Gastroesophageal sphincter (tissue), 4 donors: ENCODE results near the gene NFYB. TPM values are rescaled to one million over a fixed set of nuclear protein-coding genes. Genes with fewer than 3 reads are reported as not detected.

Experiments used
- ATAC-seq: fragments of 150-250 bp; one replicate; pipeline ENCODE4 v1.9.1; 2016; ENCODE audit warnings: mild to moderate bottlenecking, moderate library complexity
- H3K27ac ChIP-seq, 4 donors: fragments of 200-600 bp; sonication (generic) in 3 of 4; 1 replicate in 3 of 4; 2 replicates in 1 of 4; pipeline ENCODE4 v1.5.1; 2016 to 2019
- H3K27me3 ChIP-seq: fragments of 200-600 bp; sonication (generic); one replicate; pipeline ENCODE4 v1.5.1; 2019
- H3K36me3 ChIP-seq, 2 donors: fragments of 200-600 bp; sonication (generic); one replicate each; pipeline ENCODE4 v1.5.1; 2019; ENCODE audit warnings: control low read depth in 1 of 2
- H3K4me1 ChIP-seq, 3 donors: fragments of 200-600 bp; sonication (generic); 1 replicate in 2 of 3; 2 replicates in 1 of 3; pipeline ENCODE4 v1.5.1; 2016 to 2019; ENCODE audit warnings: control low read depth in 2 of 3
- H3K4me3 ChIP-seq, 2 donors: fragments of 200-600 bp; sonication (generic); one replicate each; pipeline ENCODE4 v1.5.1; 2019; ENCODE audit warnings: mild to moderate bottlenecking in 1 of 2, moderate library complexity in 1 of 2
- H3K9me3 ChIP-seq, 3 donors: fragments of 200-600 bp; sonication (generic); one replicate each; pipeline ENCODE4 v1.5.1; 2017 to 2019; ENCODE audit warnings: control low read depth in 2 of 3
- EP300 ChIP-seq: sonication (generic); formaldehyde crosslinking; IDR thresholded peaks from one replicate; pipeline ENCODE4 v1.6.1; 2017; ENCODE audit warnings: antibody characterized with exemption, mild to moderate bottlenecking
- POLR2A ChIP-seq, 2 donors: fragments of 450-650 bp; IDR thresholded peaks; one replicate each; pipeline ENCODE4 v1.6.1; 2017; ENCODE audit warnings: antibody characterized with exemption in 2 of 2, mild to moderate bottlenecking in 2 of 2, moderate library complexity in 1 of 2
- POLR2AphosphoS5 ChIP-seq: sonication (generic); formaldehyde crosslinking; IDR thresholded peaks from one replicate; pipeline ENCODE4 v1.6.1; 2017; ENCODE audit warnings: antibody characterized with exemption
- WGBS, 2 donors: methylation state at CpG; one replicate each; pipeline ENCODE4 v1.1.5; 2018; ENCODE audit warnings: low coverage in 1 of 2; 5-methylcytosine and 5-hydroxymethylcytosine counted together
- total RNA-seq, 4 donors: library from RNA; depleted of rRNA; stranded (reverse); fragments of >200 nt; gene quantifications; one replicate each; pipeline ENCODE4 v1.1.0, GENCODE V29; 2016
- TF ChIP-seq, protein P1 (sequence below), 4 experiments: fragments of 200-600 bp in 2 of 4; fragments of 450-650 bp in 2 of 4; sonication (generic) in 1 of 4; IDR thresholded peaks; one replicate each; pipeline ENCODE4 v1.5.1; 2017 to 2019; ENCODE audit warnings: antibody characterized with exemption in 4 of 4, mild to moderate bottlenecking in 2 of 4, moderate library complexity in 2 of 4

NFYB gene
- total RNA-seq, 4 donors from 2014 or later: 63.7 to 112 (median 78.7) TPM

GRCh38 chr12:104147346-104147745 lies 9.3 kb upstream of the NFYB start:
- 86 to 87% methylated on average over 4 to 8 of the region's 11 CpGs for WGBS, 2 donors
- ATAC-seq: no peak
- no peak overlapping the region for H3K27ac ChIP-seq
- TF ChIP-seq POLR2AphosphoS5 (no peak), EP300 (no peak), POLR2A (IDR thresholded peaks at IDR 0.05) (no peak)
- TF ChIP-seq, protein P1, sequence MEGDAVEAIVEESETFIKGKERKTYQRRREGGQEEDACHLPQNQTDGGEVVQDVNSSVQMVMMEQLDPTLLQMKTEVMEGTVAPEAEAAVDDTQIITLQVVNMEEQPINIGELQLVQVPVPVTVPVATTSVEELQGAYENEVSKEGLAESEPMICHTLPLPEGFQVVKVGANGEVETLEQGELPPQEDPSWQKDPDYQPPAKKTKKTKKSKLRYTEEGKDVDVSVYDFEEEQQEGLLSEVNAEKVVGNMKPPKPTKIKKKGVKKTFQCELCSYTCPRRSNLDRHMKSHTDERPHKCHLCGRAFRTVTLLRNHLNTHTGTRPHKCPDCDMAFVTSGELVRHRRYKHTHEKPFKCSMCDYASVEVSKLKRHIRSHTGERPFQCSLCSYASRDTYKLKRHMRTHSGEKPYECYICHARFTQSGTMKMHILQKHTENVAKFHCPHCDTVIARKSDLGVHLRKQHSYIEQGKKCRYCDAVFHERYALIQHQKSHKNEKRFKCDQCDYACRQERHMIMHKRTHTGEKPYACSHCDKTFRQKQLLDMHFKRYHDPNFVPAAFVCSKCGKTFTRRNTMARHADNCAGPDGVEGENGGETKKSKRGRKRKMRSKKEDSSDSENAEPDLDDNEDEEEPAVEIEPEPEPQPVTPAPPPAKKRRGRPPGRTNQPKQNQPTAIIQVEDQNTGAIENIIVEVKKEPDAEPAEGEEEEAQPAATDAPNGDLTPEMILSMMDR (IDR thresholded peaks at IDR 0.05): no peak
- no peaks in the 10 kb centered on the region for H3K4me1 ChIP-seq
- no peaks in the 10 kb centered on the region for H3K9me3 ChIP-seq
- H3K36me3 ChIP-seq: no peaks in the 10 kb centered on the region
- no peaks in the 10 kb centered on the region for H3K27me3 ChIP-seq
- no peak overlapping the region for H3K4me3 ChIP-seq

- Histone ChIP-seq H3K9me3 (no peaks in the 10 kb centered on the region), H3K4me1 (peaks cover 0 to 6% (median 0%) of the 10 kb centered on the region in 3 donors), H3K4me3 (no peak overlapping the region), H3K27me3 (no peaks in the 10 kb centered on the region), H3K36me3 (no peaks in the 10 kb centered on the region), H3K27ac (no peak overlapping the region)
- WGBS, 2 donors: 88 to 100% methylated on average over 1 of the region's 1 CpG
- TF ChIP-seq POLR2AphosphoS5: no peak
- no peak for TF ChIP-seq EP300
- TF ChIP-seq, protein P1 (IDR thresholded peaks at IDR 0.05): no peak
- TF ChIP-seq POLR2A (IDR thresholded peaks at IDR 0.05): no peak
- no peak for ATAC-seq
Observed at GRCh38 chr12:104143918-104144317, 5.9 kb upstream of the NFYB start.

DNA sequence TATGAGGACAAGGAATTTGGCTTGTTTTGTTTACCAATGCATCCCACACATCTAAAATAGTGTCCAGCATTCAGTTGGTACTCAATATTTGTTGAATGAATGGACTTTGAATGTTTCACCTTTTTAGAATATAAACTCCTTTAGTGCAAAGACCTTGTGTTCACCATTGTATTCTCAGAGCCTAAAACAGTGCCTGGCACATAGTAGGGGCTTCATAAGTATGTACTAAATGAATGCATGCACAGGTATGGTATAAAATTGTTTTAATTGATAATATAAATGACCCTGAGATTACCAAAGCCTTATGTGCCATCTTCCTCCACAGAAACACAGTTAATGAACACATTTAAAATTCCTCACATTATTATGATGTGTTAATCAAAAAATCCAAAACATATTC lies 5.0 kb upstream of the NFYB start:
- Histone ChIP-seq H3K4me3 (no peak overlapping the region), H3K4me1 (peaks cover 0 to 13% (median 4%) of the 10 kb centered on the region in 3 donors), H3K27me3 (no peaks in the 10 kb centered on the region), H3K9me3 (no peaks in the 10 kb centered on the region), H3K27ac (no peak overlapping the region), H3K36me3 (no peaks in the 10 kb centered on the region)
- no peak for ATAC-seq
- no peak for TF ChIP-seq EP300
- no peak for TF ChIP-seq POLR2AphosphoS5

DNA sequence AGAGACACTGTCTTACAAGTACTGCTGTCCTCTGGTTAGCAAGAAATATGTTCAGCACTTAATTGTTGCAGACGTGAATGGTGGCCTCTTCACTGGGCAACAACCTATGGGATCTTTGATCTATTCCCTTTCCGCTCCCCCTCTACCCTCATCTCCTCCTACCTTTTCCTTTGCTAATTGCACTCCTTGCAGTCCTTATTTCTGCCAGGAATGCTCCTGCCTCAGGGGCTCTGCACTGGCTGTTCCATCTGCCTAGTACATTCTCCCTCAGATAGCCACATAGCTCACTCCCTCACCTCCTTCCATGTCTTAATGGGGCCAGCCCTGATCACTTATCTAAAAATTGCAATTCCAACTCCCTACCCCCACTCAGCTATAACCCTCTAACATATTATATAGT lies 4.5 kb upstream of the NFYB start:
- no peak for ATAC-seq
- TF ChIP-seq EP300 (no peak), POLR2AphosphoS5 (no peak), POLR2A (IDR thresholded peaks at IDR 0.05) (no peak)
- TF ChIP-seq, protein P1 (IDR thresholded peaks at IDR 0.05): no peak
- WGBS, 2 donors: 81 to 85% methylated on average over 2 of the region's 2 CpGs
- no peak overlapping the region for H3K27ac ChIP-seq
- H3K4me1 ChIP-seq: peaks cover 0 to 13% (median 4%) of the 10 kb centered on the region in 3 donors
- no peaks in the 10 kb centered on the region for H3K36me3 ChIP-seq
- H3K4me3 ChIP-seq: no peak overlapping the region
- no peaks in the 10 kb centered on the region for H3K27me3 ChIP-seq
- H3K9me3 ChIP-seq: no peaks in the 10 kb centered on the region

- H3K4me3 ChIP-seq: peak overlapping the region; percentile 19 to 78
- no peak for ATAC-seq
- H3K9me3 ChIP-seq: no peaks in the 10 kb centered on the region
- 60% methylated on average over 1 of the region's 7 CpGs for WGBS, 2 donors
- TF ChIP-seq POLR2A (IDR thresholded peaks at IDR 0.05) (no peak), EP300 (no peak), POLR2AphosphoS5 (no peak)
- TF ChIP-seq, protein P1 (IDR thresholded peaks at IDR 0.05): no peak
- H3K27me3 ChIP-seq: no peaks in the 10 kb centered on the region
- peak overlapping the region; percentile 76 to 97 (median 87) for H3K27ac ChIP-seq
- peaks cover 0 to 45% (median 13%) of the 10 kb centered on the region in 3 donors for H3K4me1 ChIP-seq
- peaks cover 0 to 8% of the 10 kb centered on the region in 2 donors for H3K36me3 ChIP-seq
Observed at GRCh38 chr12:104138797-104139152, 765 bp upstream of the NFYB start.
